ENCODE results near the gene CFAP161.
A peak's percentile ranks its signal among the peaks of the same experiment; 100 is the strongest.

The CFAP161 gene

DNA sequence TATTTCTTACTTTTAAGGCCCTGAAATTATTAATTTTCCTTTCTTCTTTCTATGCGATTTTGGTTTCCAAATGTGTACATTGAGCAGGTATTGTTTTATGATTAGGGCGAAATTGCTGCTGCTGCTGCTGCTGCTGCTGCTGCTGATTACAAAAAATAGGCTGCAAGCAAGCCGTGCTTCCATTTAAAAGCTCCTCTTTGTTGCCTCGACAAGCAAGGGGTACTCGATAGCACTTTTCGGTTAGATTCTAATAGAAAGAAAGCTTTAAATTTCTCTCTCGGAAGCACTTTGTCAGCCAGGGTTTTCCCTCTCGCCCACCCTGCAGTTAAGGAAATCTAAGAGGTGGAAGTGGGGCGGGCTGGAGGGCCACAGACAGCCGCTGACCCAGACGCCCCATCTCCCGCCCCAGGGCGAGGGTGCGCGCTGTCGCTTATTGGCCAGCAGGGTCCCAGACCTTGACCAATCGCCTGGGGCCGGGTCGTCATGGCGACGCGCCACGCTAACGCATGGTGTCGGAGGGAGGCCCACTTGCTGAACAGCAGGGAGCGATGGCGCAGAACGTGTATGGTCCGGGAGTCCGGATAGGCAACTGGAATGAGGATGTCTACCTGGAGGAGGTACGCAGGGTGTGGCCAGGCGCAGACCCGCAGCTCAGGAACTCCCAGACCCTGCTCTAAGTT, at the start of gene CFAP161:
TSS of gene CFAP161 (plus strand) at position 489 of the 680 bp plus-strand sequence. CDS start at position 549, 60 bp downstream.
- peak; percentile 80 for DNase-seq

DNA sequence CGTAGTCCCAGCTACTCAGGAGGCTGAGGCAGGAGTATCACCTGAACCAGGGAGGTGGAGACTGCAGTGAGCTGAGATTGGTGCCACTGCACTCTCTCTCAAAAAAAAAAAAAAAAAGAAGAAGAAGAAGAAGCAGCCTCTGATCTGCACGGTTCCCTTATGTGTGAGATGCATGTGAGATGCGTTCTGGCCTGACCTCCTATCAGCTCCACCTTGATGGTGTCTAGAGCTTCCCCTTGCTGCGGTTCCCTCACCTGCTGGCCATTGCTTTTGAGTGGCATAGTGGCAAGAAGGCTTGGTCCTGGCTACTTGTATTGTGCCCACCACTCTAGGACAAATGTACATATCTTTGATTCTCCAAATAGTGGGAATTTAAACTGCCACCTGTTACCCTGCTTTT, 49.4 kb upstream of the CFAP161 start:
- DNase-seq: no peak

DNA sequence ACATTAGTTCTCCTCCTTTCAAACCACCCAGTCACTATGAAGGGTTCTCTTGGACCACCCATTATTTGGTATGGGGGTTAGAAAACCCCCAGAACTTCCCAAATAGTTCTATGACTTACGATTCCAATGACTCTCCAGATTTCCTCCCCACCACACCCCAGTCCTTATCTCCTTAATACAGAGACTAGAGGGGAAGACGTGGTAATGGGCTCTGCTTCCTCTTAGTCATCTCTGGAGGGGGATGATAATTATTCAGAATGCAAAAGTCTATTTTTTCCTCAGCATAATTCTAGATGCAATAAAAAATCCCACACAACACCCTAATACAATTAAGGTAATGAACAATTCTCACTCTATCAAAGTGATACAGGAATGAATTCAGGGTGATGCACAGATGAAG, 48.9 kb upstream of the CFAP161 start:
- no peak for DNase-seq

DNA sequence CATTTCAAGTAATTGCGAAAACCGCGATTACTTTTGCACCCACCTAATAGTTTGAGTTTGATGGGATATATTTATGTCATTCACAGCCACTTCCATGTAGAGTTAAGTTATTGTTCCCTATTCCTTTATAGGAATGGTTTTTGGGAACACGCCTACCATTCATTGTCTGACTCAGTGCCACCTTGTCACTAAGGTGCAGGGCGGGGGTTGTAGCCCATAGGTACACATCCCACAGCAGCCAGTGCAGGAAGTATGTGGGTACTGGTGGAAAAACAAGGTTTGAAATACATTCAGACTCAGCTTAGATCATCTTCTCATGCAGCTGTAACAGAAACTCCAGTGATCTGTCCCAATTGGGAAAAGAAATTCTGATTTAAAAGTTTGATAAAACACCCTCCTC, 48.2 kb upstream of the CFAP161 start:
- no peak for DNase-seq

DNA sequence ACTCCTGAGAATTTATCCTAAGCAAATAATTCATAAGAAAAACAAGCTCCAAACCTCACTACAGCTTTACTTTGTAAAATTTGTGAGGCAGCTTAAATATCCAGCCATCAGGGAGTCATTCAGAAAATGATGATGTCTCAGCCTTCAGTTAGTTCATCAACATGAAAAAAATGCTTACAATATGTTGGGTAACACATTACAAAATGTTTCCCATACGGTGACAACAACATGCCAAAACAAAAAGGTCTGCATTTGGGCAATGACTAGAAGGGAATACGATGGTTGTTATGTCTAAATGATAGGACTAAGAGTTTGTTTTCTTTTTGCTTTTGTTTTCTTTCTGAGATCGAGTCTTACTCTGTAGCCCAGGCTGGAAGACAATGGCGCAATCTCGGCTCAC, 47.0 kb upstream of the CFAP161 start:
- no peak for DNase-seq

GRCh38 chr15:81087694-81088093, 46.4 kb upstream of the CFAP161 start:
- no peak for DNase-seq

GRCh38 chr15:81088470-81089013, 45.5 kb upstream of the CFAP161 start:
- DNase-seq: no peak

- no peak for DNase-seq
Measured at GRCh38 chr15:81091889-81092558, 42.0 kb upstream of the CFAP161 start.

- DNase-seq: no peak
Measured at GRCh38 chr15:81092559-81092902, 41.5 kb upstream of the CFAP161 start.

GRCh38 chr15:81093961-81094360, 40.1 kb upstream of the CFAP161 start:
- DNase-seq: no peak

DNA sequence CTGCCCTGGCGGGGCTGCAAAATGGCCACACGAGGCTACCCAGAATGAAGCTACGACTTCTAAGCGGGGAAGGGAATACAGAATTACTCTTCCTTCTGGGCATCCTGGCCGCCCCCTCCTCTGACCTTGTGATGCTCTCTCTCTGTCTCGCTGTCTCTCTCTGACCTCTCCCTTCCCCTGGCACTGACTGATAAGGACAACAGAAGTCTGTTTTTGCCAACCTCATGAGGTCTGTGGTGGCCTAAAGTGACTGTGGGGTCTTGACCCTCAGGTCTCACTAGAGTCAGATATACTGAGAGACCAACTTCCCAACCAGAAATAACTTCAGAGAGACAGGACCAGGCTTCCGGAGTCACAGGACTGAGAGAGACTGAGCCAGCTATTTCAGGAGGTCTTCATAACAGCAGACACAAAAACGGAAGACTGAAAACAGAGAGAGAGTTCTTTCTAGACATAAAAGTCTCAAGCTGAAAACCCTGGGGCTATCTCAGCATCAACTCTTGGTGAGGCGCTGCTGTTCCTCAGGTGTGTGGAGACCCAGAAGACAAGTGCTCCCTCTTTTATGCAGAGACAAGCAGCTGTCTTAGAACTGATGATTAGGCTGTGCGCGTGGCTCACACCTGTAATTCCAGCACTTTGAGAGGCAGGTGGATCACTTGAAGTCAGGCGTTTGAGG, 38.2 kb upstream of the CFAP161 start:
- no peak for DNase-seq

DNA sequence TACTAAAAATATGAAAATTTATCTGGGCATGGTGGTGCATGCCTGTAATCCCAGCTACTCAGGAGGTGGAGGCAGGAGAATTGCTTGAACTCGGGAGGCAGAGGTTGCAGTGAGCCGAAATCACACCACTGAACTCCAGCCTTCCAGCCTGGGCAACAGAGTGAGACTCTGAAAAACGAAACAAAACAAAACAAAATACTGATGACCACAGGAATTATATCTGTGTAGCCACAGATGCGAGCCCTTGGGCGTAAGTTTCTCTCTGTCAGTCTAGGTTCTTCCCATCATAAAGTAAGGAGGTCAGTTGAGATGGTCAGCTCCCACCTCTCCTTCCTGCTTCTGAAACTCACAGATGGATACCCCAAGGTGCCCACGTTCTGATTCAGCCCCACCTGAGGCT, 37.7 kb upstream of the CFAP161 start:
- no peak for DNase-seq

DNA sequence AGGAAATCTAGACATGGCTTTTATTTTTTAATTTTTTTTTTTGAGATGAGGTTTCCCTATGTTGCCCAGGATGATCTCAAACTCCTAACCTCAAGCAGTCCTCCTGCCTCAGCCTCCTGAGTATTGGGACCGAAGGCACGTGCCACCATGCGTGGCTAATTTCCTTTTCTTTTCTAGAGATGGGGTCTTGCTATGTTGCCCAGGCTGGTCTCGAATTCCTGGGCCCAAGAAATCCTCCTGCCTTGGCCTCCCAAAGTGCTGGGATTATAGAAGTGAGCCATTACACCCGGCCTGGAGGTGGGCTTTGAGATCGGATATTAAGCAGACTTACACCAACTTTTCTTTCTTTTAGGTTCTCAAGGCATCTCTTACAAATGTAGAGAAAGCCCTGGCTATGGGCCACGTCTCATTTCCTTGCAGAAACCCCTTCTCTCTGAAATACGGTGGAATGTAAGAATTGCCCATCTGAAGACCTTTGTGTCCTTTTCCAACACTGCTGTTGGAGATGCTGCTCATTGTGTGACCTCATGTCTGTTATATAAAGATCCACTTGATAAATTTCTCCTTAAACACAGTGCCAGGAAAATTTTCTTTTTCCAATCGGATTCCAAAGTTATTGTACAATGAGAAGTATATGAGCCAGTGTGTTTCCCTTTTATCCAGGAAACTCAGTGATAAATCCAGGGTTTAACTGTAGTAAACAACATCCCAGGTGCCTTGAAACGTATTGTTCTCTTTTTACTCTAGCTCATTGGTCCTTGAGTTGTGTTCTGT, 36.8 kb upstream of the CFAP161 start:
- no peak for DNase-seq

DNA sequence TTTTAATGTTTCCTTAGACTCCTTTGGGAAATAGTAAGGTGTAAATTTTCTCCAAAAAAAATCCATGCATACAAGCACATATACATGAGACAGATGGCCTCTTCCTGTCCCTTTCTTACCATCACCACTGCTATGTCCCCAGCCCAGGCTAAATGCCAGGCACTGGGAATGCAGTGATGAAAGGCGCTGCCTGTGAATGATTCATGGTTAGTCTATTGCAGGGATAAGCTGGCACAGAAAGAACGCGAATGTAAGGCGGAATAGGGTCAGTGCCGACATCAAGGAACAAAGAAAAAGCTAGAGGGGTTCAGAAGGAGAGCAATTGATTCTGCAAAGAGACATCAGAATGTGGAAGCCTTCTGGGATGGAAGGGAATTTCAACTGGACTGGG, 36.2 kb upstream of the CFAP161 start:
- DNase-seq: no peak

DNA sequence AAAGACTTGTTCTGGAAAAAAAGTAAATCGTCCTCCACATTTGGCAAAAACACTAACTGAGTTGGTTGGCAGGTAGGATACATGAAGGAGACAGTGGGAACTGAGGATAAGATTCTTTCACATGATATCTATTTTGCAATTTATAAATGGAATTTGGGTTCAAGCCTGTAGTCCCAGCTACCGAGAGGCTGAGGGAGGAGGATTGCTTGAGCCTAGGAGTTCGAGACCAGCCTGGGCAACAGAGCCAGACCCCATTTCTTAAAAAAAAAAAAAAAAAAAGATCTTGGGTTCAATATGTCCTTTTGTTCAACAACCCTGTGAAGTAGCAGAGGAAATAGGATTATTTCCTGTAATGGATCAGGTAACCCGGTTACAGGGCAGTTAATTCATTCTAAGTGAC, 35.7 kb upstream of the CFAP161 start:
- no peak for DNase-seq

- DNase-seq: no peak
Measured at GRCh38 chr15:81098861-81099651, 35.0 kb upstream of the CFAP161 start.

- DNase-seq: no peak
Measured at GRCh38 chr15:81101894-81102815, 31.9 kb upstream of the CFAP161 start.

DNA sequence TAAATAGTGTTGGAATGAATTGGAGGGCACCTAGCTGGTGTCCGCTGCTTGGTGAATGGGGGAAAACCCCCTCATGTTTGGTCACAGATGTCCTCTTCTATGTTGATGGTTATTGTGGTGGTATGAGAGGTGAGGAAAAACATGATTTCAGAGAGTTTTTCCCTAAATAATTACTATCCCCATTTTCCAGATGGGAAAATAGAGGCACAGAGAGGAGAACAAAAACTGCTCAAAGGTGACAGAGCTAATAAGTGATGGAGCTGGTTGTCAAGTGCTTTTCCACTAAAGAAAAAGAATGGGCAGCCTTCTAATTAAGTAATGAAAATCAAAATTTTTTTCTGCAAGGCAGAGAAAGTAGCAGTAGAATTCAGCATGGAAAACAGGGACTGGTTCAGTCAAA, 30.2 kb upstream of the CFAP161 start:
- DNase-seq: no peak

DNA sequence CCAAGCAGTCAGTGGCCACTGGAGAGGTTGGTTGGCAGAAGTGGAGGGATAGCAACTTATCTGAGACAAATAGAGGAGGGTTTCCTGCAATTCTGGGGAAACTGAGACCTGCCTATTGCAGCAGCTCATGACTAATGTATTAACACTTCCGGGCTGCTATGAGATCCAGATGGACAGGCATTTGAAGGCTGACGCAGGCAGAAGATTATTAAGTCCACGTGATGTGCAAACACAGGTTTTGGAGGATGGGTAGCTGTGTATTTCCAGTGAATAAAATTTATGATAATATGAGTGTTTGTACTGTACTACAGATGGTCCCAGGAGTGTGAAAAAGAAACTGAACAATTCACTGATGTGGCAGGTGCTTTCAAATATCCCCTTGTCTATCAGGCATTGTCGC, 28.5 kb upstream of the CFAP161 start:
- peak; percentile 6 for DNase-seq

GRCh38 chr15:81106560-81106959, 27.5 kb upstream of the CFAP161 start:
- peak; percentile 25 for DNase-seq

GRCh38 chr15:81107889-81108288, 26.2 kb upstream of the CFAP161 start:
- no peak for DNase-seq
